Measurements from ENCODE around the gene LHPP. TPM values are rescaled to one million over a fixed set of nuclear protein-coding genes. Genes with fewer than 3 reads are reported as not detected.

LHPP gene
- total RNA-seq, 4 donors from 2014 or later, result 12.3 to 25.0 (median 16.2) TPM

DNA sequence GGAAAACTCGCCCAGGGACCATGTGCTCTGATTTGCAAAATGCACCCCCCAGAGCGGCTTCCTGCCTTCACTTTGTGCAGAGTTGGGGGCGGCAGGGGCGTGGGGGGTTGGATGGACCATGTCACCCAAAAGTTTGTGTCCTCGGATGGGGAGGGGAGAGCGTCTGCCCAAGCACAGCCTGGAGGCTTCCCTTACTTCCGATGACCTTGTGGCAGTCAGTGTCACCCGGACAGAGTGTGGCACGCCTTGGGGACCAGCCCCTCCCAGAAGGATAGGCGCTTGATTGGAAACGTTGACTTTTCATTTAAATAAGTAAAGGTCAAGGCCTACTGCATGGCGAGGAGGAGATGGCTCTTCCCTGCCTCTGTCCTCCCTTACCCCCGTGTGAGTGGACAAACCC, 71.6 kb downstream of the LHPP start:
- TF ChIP-seq EP300 (IDR thresholded peaks at IDR 0.05) (no peak), POLR2A (IDR thresholded peaks at IDR 0.05) (no peak), POLR2AphosphoS5 (IDR thresholded peaks at IDR 0.05) (no peak)
- TF ChIP-seq, protein P1, sequence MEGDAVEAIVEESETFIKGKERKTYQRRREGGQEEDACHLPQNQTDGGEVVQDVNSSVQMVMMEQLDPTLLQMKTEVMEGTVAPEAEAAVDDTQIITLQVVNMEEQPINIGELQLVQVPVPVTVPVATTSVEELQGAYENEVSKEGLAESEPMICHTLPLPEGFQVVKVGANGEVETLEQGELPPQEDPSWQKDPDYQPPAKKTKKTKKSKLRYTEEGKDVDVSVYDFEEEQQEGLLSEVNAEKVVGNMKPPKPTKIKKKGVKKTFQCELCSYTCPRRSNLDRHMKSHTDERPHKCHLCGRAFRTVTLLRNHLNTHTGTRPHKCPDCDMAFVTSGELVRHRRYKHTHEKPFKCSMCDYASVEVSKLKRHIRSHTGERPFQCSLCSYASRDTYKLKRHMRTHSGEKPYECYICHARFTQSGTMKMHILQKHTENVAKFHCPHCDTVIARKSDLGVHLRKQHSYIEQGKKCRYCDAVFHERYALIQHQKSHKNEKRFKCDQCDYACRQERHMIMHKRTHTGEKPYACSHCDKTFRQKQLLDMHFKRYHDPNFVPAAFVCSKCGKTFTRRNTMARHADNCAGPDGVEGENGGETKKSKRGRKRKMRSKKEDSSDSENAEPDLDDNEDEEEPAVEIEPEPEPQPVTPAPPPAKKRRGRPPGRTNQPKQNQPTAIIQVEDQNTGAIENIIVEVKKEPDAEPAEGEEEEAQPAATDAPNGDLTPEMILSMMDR (IDR thresholded peaks at IDR 0.05), result no peak
- Histone ChIP-seq H3K4me3 (no peak overlapping the region), H3K4me1 (peaks cover 0 to 15% (median 0%) of the 10 kb centered on the region in 3 donors), H3K27me3 (no peaks in the 10 kb centered on the region), H3K27ac (no peak overlapping the region), H3K9me3 (no peaks in the 10 kb centered on the region), H3K36me3 (no peaks in the 10 kb centered on the region)
- no peak for ATAC-seq
- 84 to 94% methylated on average over 3 to 7 of the region's 13 CpGs for WGBS, 2 donors (ENCODE audit: low coverage in 1 of 2)

DNA sequence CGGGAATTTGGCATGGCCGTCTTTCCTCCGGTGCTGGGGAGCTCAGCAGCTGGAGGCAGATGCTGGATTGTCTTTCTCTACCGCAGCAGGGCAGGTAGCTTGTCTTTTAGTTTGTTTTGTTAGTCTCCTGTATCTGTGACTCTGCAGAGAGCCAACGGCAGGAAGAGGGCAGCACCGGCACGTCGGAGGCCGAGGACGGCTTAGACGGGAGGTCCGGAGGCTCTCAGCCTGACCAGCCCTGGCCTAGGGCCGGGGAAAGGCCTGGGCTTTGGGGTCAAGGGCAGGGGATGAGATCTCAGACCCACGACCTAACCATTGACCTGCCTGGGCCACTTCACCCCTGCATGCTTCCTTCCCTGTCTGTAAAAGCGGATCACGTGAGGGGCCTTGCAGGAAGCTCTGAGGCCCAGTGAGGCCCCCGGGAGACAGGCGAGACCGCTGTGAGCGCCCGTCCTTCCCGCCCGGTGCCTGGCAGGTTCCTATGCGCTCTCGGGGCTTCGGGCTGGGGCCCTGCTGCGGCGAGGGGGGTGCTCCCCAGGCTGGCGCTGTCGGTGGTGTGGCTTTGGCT, 72.7 kb downstream of the LHPP start:
- 75 to 80% methylated on average over 1 to 3 of the region's 30 CpGs for WGBS, 2 donors (ENCODE audit: low coverage in 1 of 2)
- ATAC-seq, result peak; percentile 31
- no peaks in the 10 kb centered on the region for H3K27me3 ChIP-seq
- no peaks in the 10 kb centered on the region for H3K36me3 ChIP-seq
- peaks cover 0 to 15% (median 0%) of the 10 kb centered on the region in 3 donors for H3K4me1 ChIP-seq
- TF ChIP-seq EP300 (IDR thresholded peaks at IDR 0.05), result no peak
- TF ChIP-seq POLR2AphosphoS5 (IDR thresholded peaks at IDR 0.05), result no peak
- TF ChIP-seq POLR2A (IDR thresholded peaks at IDR 0.05), result no peak
- TF ChIP-seq, protein P1 (IDR thresholded peaks at IDR 0.05), result peak in 3 of 4 experiments; percentile 18 to 64 (median 45)
- H3K4me3 ChIP-seq, result no peak overlapping the region
- H3K27ac ChIP-seq, result no peak overlapping the region
- H3K9me3 ChIP-seq, result no peaks in the 10 kb centered on the region

DNA sequence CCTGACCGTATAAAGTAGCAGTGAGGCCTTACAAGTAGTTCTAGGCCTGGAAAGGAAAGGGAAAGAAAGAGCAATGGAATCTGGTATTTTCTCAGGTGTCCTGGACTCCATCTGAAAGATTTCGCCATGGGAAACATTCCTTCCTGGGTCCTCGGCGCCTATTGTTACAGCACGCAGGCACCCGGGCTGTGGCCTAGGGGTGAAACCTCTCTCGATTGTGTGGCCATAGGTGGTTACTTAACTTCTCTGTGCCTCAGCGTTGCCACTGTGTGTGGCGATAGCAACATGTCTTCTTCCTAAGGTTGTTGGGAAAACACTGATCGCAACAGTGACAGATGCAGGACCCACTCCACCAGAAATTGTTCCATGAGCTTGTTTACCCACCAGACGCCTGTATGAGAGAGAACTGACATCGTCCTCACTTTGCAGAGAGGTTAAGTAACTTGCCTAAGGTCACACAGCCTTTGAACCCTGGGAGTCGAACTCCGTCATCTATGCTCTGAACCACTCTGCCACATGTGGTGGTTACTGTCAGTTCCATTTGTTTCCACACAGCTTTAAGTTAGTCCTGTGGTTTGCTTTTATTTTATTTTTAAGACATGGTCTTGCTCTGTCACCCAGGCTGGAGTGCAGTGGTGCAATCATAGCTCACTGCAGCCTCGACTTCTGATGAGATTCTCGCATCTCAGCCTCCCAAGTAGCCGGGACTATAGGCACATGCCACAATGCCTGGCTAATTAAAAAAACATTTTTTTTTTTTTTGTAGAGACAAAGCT, 73.4 kb downstream of the LHPP start:
- no peak for ATAC-seq
- no peak overlapping the region for H3K27ac ChIP-seq
- no peaks in the 10 kb centered on the region for H3K36me3 ChIP-seq
- H3K4me1 ChIP-seq, result peaks cover 0 to 16% (median 0%) of the 10 kb centered on the region in 3 donors
- no peaks in the 10 kb centered on the region for H3K9me3 ChIP-seq
- WGBS, 2 donors (ENCODE audit: low coverage in 1 of 2), result 84 to 96% methylated on average over 7 to 12 of the region's 17 CpGs
- TF ChIP-seq, protein P1 (IDR thresholded peaks at IDR 0.05), result no peak
- TF ChIP-seq POLR2A (IDR thresholded peaks at IDR 0.05), result no peak
- TF ChIP-seq POLR2AphosphoS5 (IDR thresholded peaks at IDR 0.05), result no peak
- TF ChIP-seq EP300 (IDR thresholded peaks at IDR 0.05), result no peak
- H3K4me3 ChIP-seq, result no peak overlapping the region
- no peaks in the 10 kb centered on the region for H3K27me3 ChIP-seq

DNA sequence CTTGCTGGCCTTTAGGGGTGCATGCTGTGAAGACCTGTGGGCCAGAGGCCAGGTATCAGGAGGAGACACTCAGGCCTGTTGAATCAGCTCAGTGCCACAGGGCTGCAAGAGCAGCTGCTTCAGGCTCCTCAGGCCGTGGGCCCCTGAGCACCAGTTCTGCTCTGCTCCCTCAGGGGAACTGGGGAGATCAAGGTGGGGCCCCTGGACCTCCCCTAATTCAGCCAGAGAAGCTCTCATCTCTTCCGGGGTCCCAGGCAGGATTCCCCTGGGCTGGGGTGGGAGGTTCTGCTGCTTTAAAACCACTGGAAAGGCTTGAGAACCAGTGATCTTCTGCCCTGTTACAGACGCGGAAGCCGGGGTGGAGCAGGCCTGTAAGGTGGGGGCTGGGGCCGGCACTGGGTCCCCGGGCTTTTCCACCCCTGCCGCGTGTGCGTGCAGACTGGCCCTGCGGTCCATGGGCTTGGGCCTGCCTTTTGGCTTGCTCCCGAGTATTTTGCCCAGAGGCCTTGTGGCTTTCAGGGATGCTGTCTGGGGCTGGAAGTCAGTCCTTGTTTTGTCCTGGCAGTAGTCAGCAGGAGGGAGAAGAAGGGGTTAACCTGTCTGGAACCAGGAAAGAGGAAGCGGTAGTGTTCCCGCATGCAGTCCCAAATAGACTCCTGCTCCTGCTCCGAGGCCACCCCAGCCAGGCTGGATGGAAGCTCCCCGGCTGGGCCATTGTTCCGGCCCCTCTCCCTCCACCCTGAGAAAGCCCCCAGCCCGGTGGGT, 74.3 kb downstream of the LHPP start:
- peaks cover 0 to 18% (median 0%) of the 10 kb centered on the region in 3 donors for H3K4me1 ChIP-seq
- TF ChIP-seq EP300 (IDR thresholded peaks at IDR 0.05) (no peak), POLR2AphosphoS5 (IDR thresholded peaks at IDR 0.05) (no peak), POLR2A (IDR thresholded peaks at IDR 0.05) (no peak)
- TF ChIP-seq, protein P1 (IDR thresholded peaks at IDR 0.05), result no peak
- no peak for ATAC-seq
- H3K27me3 ChIP-seq, result no peaks in the 10 kb centered on the region
- H3K36me3 ChIP-seq, result no peaks in the 10 kb centered on the region
- no peak overlapping the region for H3K4me3 ChIP-seq
- H3K27ac ChIP-seq, result peak overlapping the region in 3 of 4 donors; percentile 1 to 47 (median 11)
- 0 to 40% methylated on average over 1 to 3 of the region's 18 CpGs for WGBS, 2 donors (ENCODE audit: low coverage in 1 of 2)
- no peaks in the 10 kb centered on the region for H3K9me3 ChIP-seq
